GM12891 (cell line): Measurements from ENCODE around the gene TAAR8.
"Not testable (repeated sequence)": the region's sequence is repeated elsewhere in the genome, so short reads cannot be mapped to it uniquely, and the experiment has no call there.

Experiments
- DNase-seq: peaks from one replicate; pipeline ENCODE4 v3.0.0; 2011; ENCODE audit warnings: low spot score; ENCODE audit not compliant: insufficient read length
- FAIRE-seq: peaks from 2 replicates; lab custom pipeline; 2011; peaks lifted over from hg19 to GRCh38; lab: Jason Lieb, UNC
- PAX5 ChIP-seq: IDR thresholded peaks from 2 replicates; pipeline ENCODE4 v1.6.1; 2011; ENCODE audit warnings: low read length, moderate library complexity, mild to moderate bottlenecking; ENCODE audit not compliant: insufficient read depth, severe bottlenecking
- POLR2A ChIP-seq: IDR thresholded peaks from 2 replicates; pipeline ENCODE4 v1.6.1; 2011; ENCODE audit warnings: low read depth, low read length, control low read depth
- POLR2AphosphoS5 ChIP-seq: IDR thresholded peaks from 2 replicates; pipeline ENCODE4 v1.6.1; 2011; ENCODE audit warnings: low read depth, low read length, control low read depth
- POU2F2 ChIP-seq: IDR thresholded peaks from 2 replicates; pipeline ENCODE4 v1.6.1; 2011; ENCODE audit warnings: low read depth, mild to moderate bottlenecking, control low read depth, low read length, moderate library complexity
- SPI1 ChIP-seq: IDR thresholded peaks from 2 replicates; pipeline ENCODE4 v1.6.1; 2011; ENCODE audit warnings: low read depth, low read length, control low read depth
- TAF1 ChIP-seq: IDR thresholded peaks from 2 replicates; pipeline ENCODE4 v1.6.1; 2011; ENCODE audit warnings: low read depth, low read length, control low read depth

Gene TAAR8

DNA sequence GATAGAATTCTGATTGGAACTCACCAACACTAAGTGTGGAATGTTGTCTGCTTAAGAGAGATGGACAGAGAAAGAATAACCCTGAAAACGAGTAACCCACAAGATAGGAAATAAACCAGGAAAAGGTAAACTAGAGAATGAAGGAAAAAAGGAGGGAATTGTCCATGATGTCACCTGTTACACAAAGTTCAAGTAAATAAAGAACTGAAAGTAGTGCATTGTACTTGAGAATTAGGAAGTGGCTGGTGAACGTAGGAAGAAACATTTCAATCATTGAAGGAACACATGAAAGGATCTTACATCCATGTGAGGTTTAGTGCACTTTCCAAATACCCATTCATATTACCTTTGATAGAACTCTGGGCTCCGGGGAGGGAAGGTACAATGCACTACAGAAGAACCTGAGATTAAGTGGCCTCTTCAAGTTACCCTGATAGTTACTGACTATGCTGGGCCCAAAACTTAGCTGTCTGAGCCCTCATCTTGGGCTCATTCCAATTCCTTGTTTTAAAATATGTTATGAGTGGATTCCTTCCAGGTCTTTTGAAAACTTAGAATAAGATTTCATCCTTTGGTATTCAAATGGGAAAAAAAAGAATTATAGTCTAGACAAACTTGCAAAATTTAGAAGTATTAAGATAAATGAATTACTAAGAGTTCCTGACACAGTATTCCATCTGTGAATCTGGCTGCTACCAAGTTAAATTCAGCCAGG lies 38.5 kb upstream of the TAAR8 start:
- FAIRE-seq (peak; percentile 73), DNase-seq (no peak)
- no peak for TF ChIP-seq PAX5
- no peak for TF ChIP-seq POU2F2
- TF ChIP-seq SPI1: peak; percentile 74

- no peak for FAIRE-seq
Observed at GRCh38 chr6:132515386-132515785, 37.1 kb upstream of the TAAR8 start.

GRCh38 chr6:132520953-132521352 lies 31.5 kb upstream of the TAAR8 start:
- TF ChIP-seq POU2F2 (no peak), SPI1 (no peak), TAF1 (no peak), POLR2A (no peak), PAX5 (no peak), POLR2AphosphoS5 (no peak)
- no peak for DNase-seq
- no peak for FAIRE-seq

More at GRCh38 chr6:132515386-132515785, 37.1 kb upstream of the TAAR8 start:
- no peak for DNase-seq
- TF ChIP-seq POLR2A: no peak
- TF ChIP-seq POLR2AphosphoS5: no peak
- TF ChIP-seq PAX5: no peak
- TF ChIP-seq TAF1: no peak
- TF ChIP-seq SPI1: no peak
- no peak for TF ChIP-seq POU2F2

DNA sequence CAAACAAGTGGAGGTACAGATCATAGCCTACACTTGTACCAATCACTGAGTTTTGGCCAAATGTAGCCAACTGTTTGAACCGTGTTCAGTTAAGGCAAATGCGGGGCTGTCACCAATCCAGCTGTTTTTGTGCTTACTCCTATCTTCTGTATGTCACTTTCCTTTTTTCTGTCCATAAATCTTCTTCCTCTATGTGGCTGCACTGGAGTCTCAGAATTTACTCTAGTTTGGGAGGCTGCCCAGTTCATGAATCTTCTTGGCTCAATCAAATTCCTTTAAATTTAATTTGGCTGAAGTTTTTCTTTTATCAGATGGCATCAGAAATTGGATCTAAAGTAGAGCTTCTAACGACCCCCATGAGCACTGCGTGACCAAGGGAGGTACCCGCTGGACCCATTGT lies 27.8 kb upstream of the TAAR8 start:
- FAIRE-seq: no peak
- no peak for TF ChIP-seq POLR2AphosphoS5
- no peak for TF ChIP-seq SPI1
- no peak for TF ChIP-seq TAF1
- no peak for TF ChIP-seq POLR2A
- no peak for TF ChIP-seq PAX5
- TF ChIP-seq POU2F2: no peak

DNA sequence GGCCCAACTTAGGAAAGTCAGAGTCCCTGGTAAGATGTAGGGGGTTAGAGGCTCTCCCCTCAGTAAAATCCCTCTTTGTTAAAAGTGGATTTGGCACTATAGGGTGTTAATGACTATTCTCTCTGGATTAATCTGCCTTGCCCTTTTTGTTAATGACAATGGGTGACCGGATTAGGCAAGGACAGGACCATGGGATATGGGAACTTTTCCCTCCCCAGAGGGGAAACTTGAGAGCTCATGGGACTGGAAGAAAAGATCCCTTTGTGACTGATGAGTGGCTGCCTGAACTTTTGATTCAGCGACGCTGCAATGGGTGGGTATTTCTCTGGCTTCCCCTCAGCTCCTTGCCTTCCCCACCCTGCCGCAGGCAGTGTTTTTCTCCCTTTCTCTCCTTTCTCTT lies 26.6 kb upstream of the TAAR8 start:
- FAIRE-seq: no peak
- TF ChIP-seq SPI1: no peak
- TF ChIP-seq PAX5: no peak
- TF ChIP-seq POU2F2: no peak
- TF ChIP-seq TAF1: no peak
- no peak for TF ChIP-seq POLR2A
- no peak for TF ChIP-seq POLR2AphosphoS5
- no peak for DNase-seq

More for the DNA sequence above, 27.8 kb upstream of the TAAR8 start:
- no peak for DNase-seq

DNA sequence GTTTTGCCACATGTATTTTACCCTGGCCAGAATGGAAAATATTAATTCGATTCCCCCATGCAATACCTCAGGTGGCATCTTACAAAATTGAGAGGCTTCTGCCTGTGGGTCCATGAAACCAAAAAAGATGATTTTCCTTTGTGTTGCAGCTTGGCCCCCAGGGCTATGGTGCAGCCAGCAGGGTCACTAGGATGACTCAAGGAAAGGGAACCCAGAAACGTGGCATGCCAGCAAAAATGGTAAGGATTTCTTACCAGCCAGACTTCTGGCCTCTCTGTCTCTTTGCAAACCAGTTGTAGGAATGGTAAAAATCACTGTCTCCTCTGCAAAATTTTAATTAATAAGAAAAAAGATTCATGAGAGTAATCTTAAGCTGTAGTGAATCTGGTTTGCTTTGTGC lies 26.0 kb upstream of the TAAR8 start:
- DNase-seq (no peak), FAIRE-seq (no peak)
- no peak for TF ChIP-seq SPI1
- TF ChIP-seq TAF1: no peak
- TF ChIP-seq POU2F2: no peak
- TF ChIP-seq PAX5: no peak
- TF ChIP-seq POLR2AphosphoS5: no peak

DNA sequence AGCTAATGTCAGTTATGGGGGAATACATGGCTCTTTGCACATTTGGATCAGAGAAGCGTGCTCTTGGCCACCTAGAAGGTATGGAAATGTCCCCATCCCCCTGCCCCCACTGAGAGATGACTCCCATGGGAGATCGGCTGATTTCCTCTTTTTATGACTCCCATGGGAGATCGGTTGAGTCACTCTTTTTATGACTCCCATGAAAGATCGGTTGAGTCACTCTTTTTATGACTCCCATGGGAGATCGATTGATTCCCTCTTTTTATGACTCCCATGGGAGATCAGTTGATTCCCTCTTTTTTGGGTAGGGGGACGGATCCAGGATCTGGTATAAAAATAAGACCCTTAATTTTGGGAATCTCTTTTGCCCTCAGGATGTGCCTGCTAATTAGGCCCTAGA lies 24.7 kb upstream of the TAAR8 start:
- DNase-seq: no peak
- FAIRE-seq: no peak

GRCh38 chr6:132530293-132530974 lies 22.0 kb upstream of the TAAR8 start:
- no peak for DNase-seq
- peak; percentile 88 for FAIRE-seq
- TF ChIP-seq PAX5 (no peak), SPI1 (no peak), POLR2AphosphoS5 (no peak), TAF1 (no peak), POU2F2 (no peak)

More for the DNA sequence above, 24.7 kb upstream of the TAAR8 start:
- TF ChIP-seq SPI1: no peak
- TF ChIP-seq PAX5: no peak
- TF ChIP-seq POLR2AphosphoS5: no peak
- no peak for TF ChIP-seq POLR2A
- TF ChIP-seq TAF1: no peak
- no peak for TF ChIP-seq POU2F2

DNA sequence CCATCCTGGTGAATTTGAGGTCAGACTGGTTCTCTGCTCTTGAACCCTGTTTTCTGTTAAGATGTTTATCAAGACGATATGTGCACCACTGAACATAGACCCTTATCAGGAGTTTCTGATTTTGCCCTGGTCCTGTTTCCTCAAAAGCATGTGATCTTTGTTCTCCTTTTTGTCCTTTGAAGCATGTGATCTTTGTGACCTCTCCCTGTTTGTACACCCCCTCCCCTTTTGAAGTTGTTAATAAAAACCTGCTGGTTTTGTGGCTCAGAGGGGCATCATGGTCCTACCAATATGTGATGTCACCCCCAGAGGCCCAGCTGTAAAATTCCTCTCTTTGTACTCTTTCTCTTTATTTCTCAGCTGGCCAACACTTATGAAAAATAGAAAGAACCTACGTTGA lies 17.9 kb upstream of the TAAR8 start:
- not testable (repeated sequence) for DNase-seq

DNA sequence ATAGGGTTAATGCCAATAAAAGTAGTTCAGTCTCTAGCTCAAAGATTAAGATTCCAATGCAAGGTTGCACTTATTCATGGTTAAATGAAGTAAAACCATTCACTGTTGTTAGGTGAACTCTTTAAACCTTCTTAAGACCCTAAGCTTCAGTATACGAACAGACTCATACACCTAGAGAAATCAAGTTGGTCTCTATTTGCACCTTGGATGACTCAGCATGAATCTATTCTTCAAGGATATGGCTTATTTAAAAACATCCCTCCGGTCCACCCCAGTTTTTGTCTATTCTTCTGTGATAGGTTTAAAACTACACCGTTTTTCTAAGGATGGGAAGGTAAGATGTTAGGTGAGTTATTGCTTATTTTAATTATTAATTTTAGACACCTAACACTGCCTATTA lies 15.3 kb upstream of the TAAR8 start:
- FAIRE-seq (no peak), DNase-seq (no peak)
- no peak for TF ChIP-seq PAX5

More for the DNA sequence above, 17.9 kb upstream of the TAAR8 start:
- FAIRE-seq: not testable (repeated sequence)
